Activated T-helper 17 cell treated with anti-CD3 and anti-CD28 coated beads, Interleukin-2, amount 50 U/mL, for 72 hours (primary cell): ENCODE measurements around the gene RBM26. TPM values are rescaled to one million over a fixed set of nuclear protein-coding genes. Genes with fewer than 3 reads are reported as not detected.
"Not testable (repeated sequence)": the region's sequence is repeated elsewhere in the genome, so short reads cannot be mapped to it uniquely, and the experiment has no call there.

Source experiments
- ATAC-seq: fragments of 150-1000 bp; cut with Tn5 transposase; replicated peaks from 2 replicates; pipeline ENCODE4 v1.10.0; 2021; ENCODE audit warnings: mild to moderate bottlenecking, moderate library complexity
- H3K27ac Mint-ChIP-seq: one replicate; pipeline ENCODE4 v1.8.0; 2022; ENCODE audit warnings: mixed read lengths
- H3K27me3 Mint-ChIP-seq: one replicate; pipeline ENCODE4 v1.8.0; 2022; ENCODE audit warnings: mixed read lengths
- H3K36me3 Mint-ChIP-seq: one replicate; pipeline ENCODE4 v1.8.0; 2022; ENCODE audit warnings: low read depth, mild to moderate bottlenecking, mixed read lengths
- H3K4me1 Mint-ChIP-seq: one replicate; pipeline ENCODE4 v1.8.0; 2022; ENCODE audit warnings: mixed read lengths
- H3K4me3 Mint-ChIP-seq: one replicate; pipeline ENCODE4 v1.8.0; 2022; ENCODE audit warnings: mild to moderate bottlenecking, mixed read lengths
- H3K9me3 Mint-ChIP-seq: one replicate; pipeline ENCODE4 v1.8.0; 2022; ENCODE audit warnings: mixed read lengths
- total RNA-seq, 2 donors: library from RNA; stranded (reverse); gene quantifications; one replicate each; pipeline ENCODE4 v1.2.3, GENCODE V29; 2022

Gene RBM26
- total RNA-seq, 2 donors from 2014 or later, result 56.8 to 71.8 TPM

DNA sequence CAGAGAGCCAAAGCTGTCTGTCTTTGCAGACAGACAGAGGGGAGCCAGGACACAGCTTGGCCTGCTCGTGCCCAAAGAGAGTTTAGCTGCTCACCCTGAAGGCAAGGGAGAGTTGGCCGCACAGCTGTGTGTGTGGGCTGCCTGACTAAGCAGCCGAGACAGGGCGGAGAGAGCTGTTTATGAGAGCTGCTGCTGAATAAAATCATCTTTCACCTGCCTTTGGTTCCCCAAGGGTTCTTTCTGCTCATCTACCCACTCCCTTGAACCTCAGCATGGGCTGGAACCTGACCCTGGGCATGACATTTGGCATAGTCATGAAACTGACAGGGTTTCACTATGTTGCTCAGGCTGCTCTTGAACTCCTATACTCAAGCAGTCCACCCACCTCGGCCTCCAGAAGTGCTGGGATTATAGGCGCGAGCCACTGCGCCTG is 98.2 kb downstream of the RBM26 start:
- peaks cover 3% of the 10 kb centered on the region for H3K27me3 Mint-ChIP-seq
- H3K27ac Mint-ChIP-seq, result peak overlapping the region; percentile 18
- ATAC-seq, result peak; percentile 78
- H3K4me3 Mint-ChIP-seq, result no peak overlapping the region
- no peaks in the 10 kb centered on the region for H3K9me3 Mint-ChIP-seq
- H3K36me3 Mint-ChIP-seq, result no peaks in the 10 kb centered on the region
- no peaks in the 10 kb centered on the region for H3K4me1 Mint-ChIP-seq

DNA sequence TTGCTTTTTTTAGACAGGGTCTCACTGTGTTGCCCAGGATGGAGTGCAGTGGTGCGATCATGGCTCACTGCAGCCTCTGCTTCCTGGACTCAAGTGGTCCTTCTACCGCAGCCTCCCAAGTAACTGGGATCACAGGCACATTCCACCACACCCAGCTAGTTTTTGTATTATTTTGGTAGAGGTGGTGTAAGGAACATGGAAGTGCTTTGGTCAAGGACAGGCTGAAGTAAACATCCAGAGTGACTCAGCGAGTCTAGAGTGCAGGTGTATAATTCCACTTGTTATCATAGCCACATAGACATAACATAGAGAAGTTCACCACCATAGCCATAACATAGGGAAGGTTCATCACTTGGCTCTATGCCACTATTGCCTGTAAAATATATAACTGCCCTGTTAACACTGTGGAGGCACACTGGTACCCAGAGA is 98.6 kb downstream of the RBM26 start:
- ATAC-seq, result peak; percentile 18
- H3K27me3 Mint-ChIP-seq, result peaks cover 7% of the 10 kb centered on the region
- no peak overlapping the region for H3K4me3 Mint-ChIP-seq
- H3K27ac Mint-ChIP-seq, result no peak overlapping the region
- H3K36me3 Mint-ChIP-seq, result no peaks in the 10 kb centered on the region
- H3K9me3 Mint-ChIP-seq, result no peaks in the 10 kb centered on the region
- no peaks in the 10 kb centered on the region for H3K4me1 Mint-ChIP-seq

DNA sequence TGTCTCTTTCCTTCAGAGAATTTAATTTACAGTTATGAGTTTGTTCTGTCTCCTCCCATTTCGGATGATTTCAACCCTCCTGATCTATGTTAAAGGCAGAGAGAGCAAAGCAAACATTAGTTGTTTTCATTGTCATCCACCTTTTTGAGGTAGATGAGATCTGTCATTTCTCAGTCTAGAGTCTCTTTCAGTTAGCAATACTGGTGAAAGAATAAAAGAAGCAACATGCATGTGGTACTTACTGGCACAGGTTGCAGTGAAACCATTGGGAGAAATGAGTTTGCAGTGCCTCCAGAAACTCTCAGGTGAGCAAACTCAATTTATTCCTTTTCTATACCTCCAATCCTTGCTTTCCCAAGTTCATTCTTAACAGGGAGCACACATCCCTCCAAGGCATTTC is 99.4 kb downstream of the RBM26 start:
- Mint-ChIP-seq H3K27ac (no peak overlapping the region), H3K4me1 (no peaks in the 10 kb centered on the region), H3K36me3 (no peaks in the 10 kb centered on the region), H3K27me3 (peaks cover 12% of the 10 kb centered on the region), H3K4me3 (no peak overlapping the region), H3K9me3 (no peaks in the 10 kb centered on the region)
- ATAC-seq, result peak; percentile 39

DNA sequence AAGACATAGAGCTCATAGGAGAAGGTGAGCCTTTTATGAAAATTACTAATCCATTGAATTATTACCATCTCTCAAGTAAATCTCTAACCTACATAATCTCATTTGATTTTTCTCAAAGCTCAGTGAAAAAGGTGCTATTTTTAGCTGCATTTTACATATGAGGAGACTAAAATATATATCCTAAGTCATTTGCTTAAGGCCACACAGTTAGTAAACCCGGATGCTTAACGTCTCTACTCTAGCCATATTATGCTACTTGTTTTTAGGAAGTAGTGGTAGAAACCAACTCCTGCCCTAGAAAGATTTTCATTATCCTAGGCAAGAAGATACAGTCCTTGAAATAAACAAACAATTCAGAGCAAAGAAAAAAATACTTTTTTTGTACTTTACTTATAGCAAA is 108.9 kb downstream of the RBM26 start:
- H3K4me3 Mint-ChIP-seq, result no peak overlapping the region
- H3K36me3 Mint-ChIP-seq, result no peaks in the 10 kb centered on the region
- no peak for ATAC-seq
- no peak overlapping the region for H3K27ac Mint-ChIP-seq
- no peaks in the 10 kb centered on the region for H3K9me3 Mint-ChIP-seq
- H3K27me3 Mint-ChIP-seq, result peaks cover 14% of the 10 kb centered on the region
- no peaks in the 10 kb centered on the region for H3K4me1 Mint-ChIP-seq

DNA sequence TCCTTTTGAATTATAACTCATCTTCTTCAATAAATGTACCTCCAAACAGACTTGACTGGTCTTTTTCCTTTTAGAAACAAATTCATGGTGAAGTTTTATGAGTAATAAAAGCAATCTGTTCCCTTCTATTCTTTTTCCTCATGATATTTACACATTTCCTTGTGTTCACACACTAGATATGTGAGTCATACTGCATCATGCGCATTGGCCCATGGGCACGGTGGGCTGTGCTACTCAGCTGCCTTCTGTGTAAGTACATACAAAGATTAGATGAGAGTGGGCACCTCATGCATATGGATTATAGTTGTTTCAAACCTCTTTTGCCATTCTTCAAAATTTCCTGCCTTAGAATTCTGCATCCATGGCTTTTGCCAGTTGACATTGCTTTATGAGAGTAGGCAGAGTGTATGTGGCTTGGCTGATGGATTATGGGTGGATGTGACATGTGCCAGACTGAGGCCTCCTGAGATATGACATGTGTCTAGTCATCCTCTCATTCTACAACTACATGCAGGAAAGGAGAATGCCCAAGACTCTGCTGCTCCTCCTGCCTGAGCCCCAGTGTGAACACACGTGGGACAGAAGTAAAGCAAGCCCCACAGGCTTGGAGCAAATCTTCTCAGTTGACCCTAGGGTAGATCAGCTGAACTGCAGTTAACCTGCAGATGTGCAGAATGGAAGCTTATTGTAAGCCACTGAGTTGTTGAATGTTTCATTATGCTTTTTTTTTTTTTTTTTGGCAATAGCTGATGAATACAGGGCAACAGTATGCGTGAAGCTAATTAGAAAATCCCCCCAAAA is 109.9 kb downstream of the RBM26 start:
- H3K9me3 Mint-ChIP-seq, result no peaks in the 10 kb centered on the region
- no peaks in the 10 kb centered on the region for H3K4me1 Mint-ChIP-seq
- no peak overlapping the region for H3K27ac Mint-ChIP-seq
- no peak for ATAC-seq
- peaks cover 6% of the 10 kb centered on the region for H3K27me3 Mint-ChIP-seq
- no peaks in the 10 kb centered on the region for H3K36me3 Mint-ChIP-seq
- H3K4me3 Mint-ChIP-seq, result no peak overlapping the region

DNA sequence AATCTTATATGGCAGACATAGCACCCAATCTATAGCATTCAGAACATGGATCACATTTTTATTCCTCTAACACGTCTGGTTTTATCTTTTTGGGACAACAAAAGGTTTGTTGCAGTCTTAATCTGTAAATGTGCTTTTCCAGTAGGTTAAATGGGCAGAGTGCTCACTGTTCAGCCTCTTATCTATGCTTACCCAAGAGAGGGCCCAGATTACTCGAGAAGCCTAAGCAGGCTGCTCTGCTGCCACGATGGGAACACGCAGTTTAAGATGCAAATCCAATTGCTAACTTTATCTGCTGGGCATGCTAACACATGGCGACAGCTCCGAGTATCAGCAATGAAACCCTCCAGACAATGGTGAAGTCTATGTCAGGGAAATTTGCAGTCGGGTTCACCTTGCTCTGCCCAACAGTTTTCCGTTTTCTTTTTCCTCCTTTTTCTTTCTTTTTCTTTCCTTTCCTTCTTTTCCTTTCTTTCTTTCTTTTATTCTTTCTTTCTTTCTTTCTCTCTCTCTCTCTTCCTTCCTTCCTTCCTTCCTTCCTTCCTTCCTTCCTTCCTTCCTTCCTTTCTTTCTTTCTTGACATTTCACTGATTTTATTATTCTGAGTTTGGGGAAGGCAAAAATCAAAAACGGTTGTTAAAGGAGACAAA is 115.3 kb downstream of the RBM26 start:
- H3K4me3 Mint-ChIP-seq, result no peak overlapping the region
- no peaks in the 10 kb centered on the region for H3K4me1 Mint-ChIP-seq
- no peaks in the 10 kb centered on the region for H3K9me3 Mint-ChIP-seq
- no peak overlapping the region for H3K27ac Mint-ChIP-seq
- no peaks in the 10 kb centered on the region for H3K36me3 Mint-ChIP-seq
- H3K27me3 Mint-ChIP-seq, result peaks cover 3% of the 10 kb centered on the region
- no peak for ATAC-seq

DNA sequence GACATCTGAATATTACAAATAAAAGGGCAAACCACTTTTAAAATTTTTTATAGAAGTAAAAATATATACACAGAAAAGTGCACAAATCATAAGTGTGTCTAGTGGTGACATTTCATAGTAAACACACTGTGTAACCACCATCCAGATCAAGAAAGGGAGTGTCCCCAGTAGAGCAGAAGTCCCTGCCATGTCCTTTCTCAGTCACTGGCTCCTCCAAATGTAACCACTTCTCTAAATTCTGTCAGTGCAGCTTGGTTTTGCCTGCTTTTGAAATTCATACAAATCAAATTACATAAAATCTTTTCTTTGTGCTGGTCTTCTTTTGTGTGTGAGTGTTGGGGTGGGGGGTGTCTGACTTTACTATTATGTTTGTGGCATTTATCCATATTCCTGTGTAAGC is 116.5 kb downstream of the RBM26 start:
- Mint-ChIP-seq H3K27ac (no peak overlapping the region), H3K36me3 (no peaks in the 10 kb centered on the region), H3K4me3 (no peak overlapping the region), H3K9me3 (no peaks in the 10 kb centered on the region), H3K4me1 (no peaks in the 10 kb centered on the region), H3K27me3 (no peaks in the 10 kb centered on the region)
- ATAC-seq, result no peak

DNA sequence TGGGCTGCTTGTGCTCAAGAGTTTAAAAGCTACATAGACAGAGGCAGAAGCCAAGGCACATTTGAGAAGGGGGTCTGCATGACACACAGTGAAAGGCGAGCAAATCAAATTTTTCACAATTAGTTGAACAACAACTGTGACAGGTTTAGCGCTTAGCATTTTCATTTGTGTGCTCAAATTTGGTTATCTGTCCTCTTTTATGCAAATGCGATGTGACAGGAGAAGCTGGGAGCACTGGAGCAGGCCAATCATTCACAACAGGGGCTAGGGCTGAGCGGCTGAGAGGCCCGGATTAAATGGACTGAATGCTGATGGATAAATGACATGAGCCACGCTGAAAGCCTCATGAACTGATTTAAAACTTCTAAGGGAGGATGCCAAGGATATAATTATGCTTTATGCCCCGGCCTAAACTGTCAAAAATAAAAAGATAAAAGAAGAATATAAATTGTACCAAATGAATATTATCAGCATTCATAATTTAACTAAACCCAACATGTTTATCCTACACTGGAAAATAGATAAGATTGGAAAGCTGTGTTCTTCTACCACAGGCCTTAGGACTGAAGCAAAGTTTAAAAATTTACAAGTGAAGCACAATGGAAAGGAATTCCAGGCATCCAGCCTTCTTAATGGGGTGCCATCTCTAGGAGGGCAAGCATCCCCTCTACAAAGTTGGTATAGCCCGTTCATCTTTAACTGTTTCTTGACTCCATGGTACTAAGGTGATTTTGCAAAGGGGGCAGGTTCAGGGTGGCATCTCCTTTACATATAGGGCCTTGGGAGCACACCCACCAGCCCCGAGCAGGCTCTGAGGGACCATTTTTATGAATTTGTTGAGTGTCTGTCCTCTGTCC is 117.9 kb downstream of the RBM26 start:
- peaks cover 3% of the 10 kb centered on the region for H3K27me3 Mint-ChIP-seq
- no peaks in the 10 kb centered on the region for H3K36me3 Mint-ChIP-seq
- no peak overlapping the region for H3K27ac Mint-ChIP-seq
- H3K9me3 Mint-ChIP-seq, result no peaks in the 10 kb centered on the region
- no peak for ATAC-seq
- H3K4me1 Mint-ChIP-seq, result no peaks in the 10 kb centered on the region
- H3K4me3 Mint-ChIP-seq, result no peak overlapping the region

DNA sequence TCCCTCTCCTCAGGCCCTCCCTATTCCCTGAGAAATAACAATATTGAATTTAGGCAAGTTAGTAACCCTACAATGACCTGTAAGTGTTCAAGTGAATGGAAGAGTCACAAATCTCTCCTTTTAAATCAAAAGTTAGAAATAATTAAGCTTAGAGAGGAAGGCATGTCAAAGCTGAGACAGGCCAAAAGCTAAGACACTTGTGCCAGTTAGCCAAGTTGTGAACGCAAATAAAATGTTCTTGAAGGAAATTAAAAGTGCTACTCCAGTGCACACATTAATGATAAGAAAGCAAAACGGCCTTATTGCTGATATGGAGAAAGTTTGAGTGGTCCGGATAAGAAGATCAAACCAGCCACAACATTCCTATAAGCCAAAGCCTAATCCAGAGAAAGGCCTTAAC is 120.9 kb downstream of the RBM26 start:
- Mint-ChIP-seq H3K36me3 (no peaks in the 10 kb centered on the region), H3K27ac (no peak overlapping the region), H3K9me3 (no peaks in the 10 kb centered on the region), H3K4me1 (no peaks in the 10 kb centered on the region), H3K4me3 (no peak overlapping the region), H3K27me3 (peaks cover 7% of the 10 kb centered on the region)
- ATAC-seq, result no peak

DNA sequence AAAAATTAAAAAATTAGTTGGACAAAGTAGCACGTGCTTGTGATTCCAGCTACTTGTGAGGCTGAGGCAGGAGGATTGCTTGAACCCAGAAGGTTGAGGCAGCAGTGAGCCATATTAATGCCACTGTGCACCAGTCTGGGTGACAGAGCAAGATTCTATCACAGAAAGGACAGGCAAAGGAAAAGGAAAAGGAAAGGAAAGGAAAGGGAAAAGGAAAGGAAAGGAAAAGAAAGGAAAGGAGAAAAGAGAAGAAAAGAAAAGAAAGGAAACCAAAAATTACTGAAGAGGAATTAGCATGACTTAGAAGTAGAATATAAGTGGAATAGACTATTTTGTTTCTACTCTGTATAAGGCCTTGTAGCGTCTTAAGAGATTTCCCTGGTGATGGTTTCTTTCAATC is 122.3 kb downstream of the RBM26 start:
- Mint-ChIP-seq H3K36me3 (no peaks in the 10 kb centered on the region), H3K9me3 (no peaks in the 10 kb centered on the region), H3K27ac (no peak overlapping the region), H3K27me3 (peaks cover 7% of the 10 kb centered on the region), H3K4me1 (no peaks in the 10 kb centered on the region), H3K4me3 (no peak overlapping the region)
- ATAC-seq, result no peak

DNA sequence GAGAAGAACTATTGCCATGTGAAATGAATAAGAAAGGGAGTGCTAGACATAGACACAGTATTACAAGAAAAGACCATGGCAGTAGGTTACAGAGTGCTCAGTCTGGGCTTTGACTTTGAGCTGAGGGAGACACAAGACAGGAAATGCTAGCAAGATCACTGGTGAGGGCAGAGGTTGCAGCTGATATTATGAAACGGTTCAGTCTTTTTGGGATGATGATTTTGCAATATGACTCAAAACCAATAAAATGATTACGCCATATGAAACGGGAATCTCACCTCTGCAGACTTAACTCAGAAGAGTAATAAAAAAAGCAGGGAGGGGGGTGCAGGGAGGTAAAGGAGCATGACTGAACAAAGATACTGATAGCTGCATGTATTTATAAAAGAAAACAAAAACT is 123.1 kb downstream of the RBM26 start:
- no peak for ATAC-seq
- Mint-ChIP-seq H3K27ac (no peak overlapping the region), H3K4me1 (no peaks in the 10 kb centered on the region), H3K9me3 (no peaks in the 10 kb centered on the region), H3K4me3 (no peak overlapping the region), H3K27me3 (peaks cover 7% of the 10 kb centered on the region), H3K36me3 (no peaks in the 10 kb centered on the region)

DNA sequence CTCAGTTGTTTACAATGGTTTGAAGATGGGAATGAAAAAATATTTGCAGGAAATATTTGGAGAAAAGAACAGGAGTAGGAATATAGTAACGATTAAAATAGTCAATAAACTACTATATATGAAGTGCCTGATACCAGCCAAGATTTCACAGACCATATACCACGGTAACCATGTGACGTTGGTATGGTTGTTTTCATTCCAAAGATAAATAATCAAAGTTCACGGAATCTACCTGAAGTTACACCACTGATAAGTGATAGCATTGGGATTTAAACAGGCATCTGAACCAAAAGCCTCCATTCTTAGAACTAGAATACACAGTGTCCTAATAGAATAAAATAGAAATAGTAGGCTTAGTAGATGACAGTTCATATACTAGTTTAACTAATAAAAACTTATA is 123.5 kb downstream of the RBM26 start:
- Mint-ChIP-seq H3K36me3 (no peaks in the 10 kb centered on the region), H3K9me3 (no peaks in the 10 kb centered on the region), H3K4me3 (no peak overlapping the region), H3K27me3 (peaks cover 8% of the 10 kb centered on the region), H3K27ac (no peak overlapping the region), H3K4me1 (no peaks in the 10 kb centered on the region)
- no peak for ATAC-seq

DNA sequence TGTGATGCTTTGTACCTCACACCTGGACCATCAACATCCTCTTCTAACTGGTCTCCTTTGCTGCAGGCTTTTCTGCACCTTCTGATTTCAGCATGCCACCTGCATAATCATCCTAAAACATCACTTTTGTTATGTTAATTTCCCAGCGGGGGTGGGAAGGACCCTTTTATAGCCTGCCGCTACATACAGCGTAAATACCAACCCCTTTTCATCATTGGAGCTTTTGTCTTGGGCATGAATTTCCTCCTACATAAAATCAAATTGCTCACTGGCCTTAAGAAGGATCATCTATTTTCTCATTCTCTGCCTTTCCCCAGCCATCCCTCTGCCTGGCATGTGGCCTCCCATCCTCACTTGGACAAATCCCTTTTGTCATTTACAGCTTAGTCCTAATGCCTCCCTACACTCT is 124.7 kb downstream of the RBM26 start:
- H3K36me3 Mint-ChIP-seq, result no peaks in the 10 kb centered on the region
- ATAC-seq, result no peak
- H3K27ac Mint-ChIP-seq, result no peak overlapping the region
- H3K4me3 Mint-ChIP-seq, result no peak overlapping the region
- H3K4me1 Mint-ChIP-seq, result no peaks in the 10 kb centered on the region
- H3K9me3 Mint-ChIP-seq, result no peaks in the 10 kb centered on the region
- peaks cover 10% of the 10 kb centered on the region for H3K27me3 Mint-ChIP-seq

DNA sequence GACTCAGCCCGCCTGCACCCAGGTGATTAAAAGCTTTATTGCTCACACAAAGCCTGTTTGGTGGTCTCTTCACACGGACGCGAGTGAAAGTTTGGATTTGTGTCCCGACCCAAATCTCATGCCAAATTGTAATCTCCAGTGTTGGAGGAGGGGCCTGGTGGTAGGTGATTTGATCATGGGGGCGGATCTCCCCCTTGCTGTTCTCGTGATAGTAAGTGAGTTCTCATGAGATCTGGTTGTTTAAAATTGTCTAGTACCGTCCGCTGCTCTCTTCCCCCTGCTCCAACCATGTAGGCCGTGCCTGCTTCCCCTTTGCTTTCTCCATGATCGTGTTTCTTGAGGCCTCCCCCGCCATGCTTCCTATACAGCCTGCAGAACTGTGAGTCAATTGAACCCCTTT is 126.3 kb downstream of the RBM26 start:
- not testable (repeated sequence) for ATAC-seq, H3K9me3 Mint-ChIP-seq, H3K27ac Mint-ChIP-seq, H3K4me1 Mint-ChIP-seq, H3K4me3 Mint-ChIP-seq, H3K36me3 Mint-ChIP-seq
- H3K27me3 Mint-ChIP-seq, result peaks cover 21% of the 10 kb centered on the region

DNA sequence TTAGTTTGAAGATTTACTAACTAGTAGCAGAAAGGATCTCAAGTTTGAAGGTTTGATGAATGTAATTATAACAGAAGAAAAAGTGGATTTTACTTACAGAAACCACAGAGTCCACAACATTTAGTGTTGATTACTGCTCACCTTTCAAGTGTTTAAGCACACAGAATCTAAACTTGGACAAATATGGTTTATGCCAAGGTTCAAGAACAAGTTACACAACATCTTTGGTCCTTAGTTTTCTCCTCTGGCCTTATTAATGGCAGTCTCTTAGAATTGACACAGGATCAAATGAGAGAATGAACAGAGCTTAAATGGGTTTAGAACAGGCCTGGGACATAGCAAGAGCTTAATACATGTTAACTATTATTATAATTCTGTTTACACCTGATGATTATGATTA is 133.0 kb downstream of the RBM26 start:
- H3K27me3 Mint-ChIP-seq, result peaks cover 23% of the 10 kb centered on the region
- no peaks in the 10 kb centered on the region for H3K4me1 Mint-ChIP-seq
- H3K9me3 Mint-ChIP-seq, result no peaks in the 10 kb centered on the region
- H3K36me3 Mint-ChIP-seq, result no peaks in the 10 kb centered on the region
- no peak for ATAC-seq
- H3K27ac Mint-ChIP-seq, result no peak overlapping the region
- no peak overlapping the region for H3K4me3 Mint-ChIP-seq
